ENCODE data around the gene PLA2R1.

PLA2R1 gene

GRCh38 chr2:159998243-159998642 lies 64.2 kb downstream of the PLA2R1 start:
- Histone ChIP-seq H3K4me2 (ENCODE audit: low read depth, low read length, poor library complexity, severe bottlenecking) (no peak overlapping the region), H3K4me1 (ENCODE audit: insufficient read depth, low read length, poor library complexity, severe bottlenecking) (peaks cover 7% of the 10 kb centered on the region), H2AFZ (ENCODE audit: low read length) (no peak overlapping the region), H3K4me3 (ENCODE audit: low read length, poor library complexity, severe bottlenecking) (no peak overlapping the region), H3K79me2 (ENCODE audit: insufficient read depth, low read length) (no peaks in the 10 kb centered on the region), H3K9me3 (ENCODE audit: insufficient read depth, low read depth, low read length) (no peaks in the 10 kb centered on the region; the same call in 1 of the 2 replicates), H3K36me3 (ENCODE audit: insufficient read depth, low read length) (no peaks in the 10 kb centered on the region), H3K9ac (ENCODE audit: low read depth, low read length, poor library complexity, severe bottlenecking) (no peak overlapping the region), H3F3A (ENCODE audit: low read depth) (no peaks in the 10 kb centered on the region), H3K27me3 (ENCODE audit: insufficient read depth, low read length, poor library complexity, severe bottlenecking) (no peaks in the 10 kb centered on the region), H4K20me1 (ENCODE audit: insufficient read depth, low read length, poor library complexity, severe bottlenecking) (no peaks in the 10 kb centered on the region), H3K9me2 (replicated peaks; ENCODE audit: low read depth, low read length) (no peaks in the 10 kb centered on the region)
- TF ChIP-seq EZH2phosphoT487 (IDR thresholded peaks at IDR 0.05; ENCODE audit: borderline replicate concordance) (no peak), CTCF (conservative IDR thresholded peaks at IDR 0.05; ENCODE audit: low read length) (no peak)

GRCh38 chr2:159996792-159997546 lies 65.4 kb downstream of the PLA2R1 start:
- no peaks in the 10 kb centered on the region for H4K20me1 ChIP-seq (ENCODE audit: insufficient read depth, low read length, poor library complexity, severe bottlenecking)
- H3K36me3 ChIP-seq (ENCODE audit: insufficient read depth, low read length) = no peaks in the 10 kb centered on the region
- no peak overlapping the region for H3K4me2 ChIP-seq (ENCODE audit: low read depth, low read length, poor library complexity, severe bottlenecking)
- H3K79me2 ChIP-seq (ENCODE audit: insufficient read depth, low read length) = no peaks in the 10 kb centered on the region
- H3F3A ChIP-seq (ENCODE audit: low read depth) = no peaks in the 10 kb centered on the region
- peaks cover 7% of the 10 kb centered on the region for H3K4me1 ChIP-seq (ENCODE audit: insufficient read depth, low read length, poor library complexity, severe bottlenecking)
- H3K9ac ChIP-seq (ENCODE audit: low read depth, low read length, poor library complexity, severe bottlenecking) = no peak overlapping the region
- TF ChIP-seq CTCF (conservative IDR thresholded peaks at IDR 0.05; ENCODE audit: low read length) = no peak; the same call in 1 of the 2 replicates
- TF ChIP-seq EZH2phosphoT487 (IDR thresholded peaks at IDR 0.05; ENCODE audit: borderline replicate concordance) = no peak
- no peak overlapping the region for H3K4me3 ChIP-seq (ENCODE audit: low read length, poor library complexity, severe bottlenecking)
- H3K9me3 ChIP-seq (ENCODE audit: insufficient read depth, low read depth, low read length) = no peaks in the 10 kb centered on the region; the same call in 1 of the 2 replicates
- 0 out of 2 replicates have a peak overlapping the region, but pooled peaks have one; percentile 1 for H2AFZ ChIP-seq (ENCODE audit: low read length)
- no peaks in the 10 kb centered on the region for H3K27me3 ChIP-seq (ENCODE audit: insufficient read depth, low read length, poor library complexity, severe bottlenecking)
- H3K9me2 ChIP-seq (replicated peaks; ENCODE audit: low read depth, low read length) = no peaks in the 10 kb centered on the region

- H3K4me3 ChIP-seq (ENCODE audit: low read length, poor library complexity, severe bottlenecking) = no peak overlapping the region
- H3K9me2 ChIP-seq (replicated peaks; ENCODE audit: low read depth, low read length) = no peaks in the 10 kb centered on the region
- no peak for TF ChIP-seq EZH2phosphoT487 (IDR thresholded peaks at IDR 0.05; ENCODE audit: borderline replicate concordance)
- TF ChIP-seq CTCF (conservative IDR thresholded peaks at IDR 0.05; ENCODE audit: low read length) = no peak
- no peaks in the 10 kb centered on the region for H4K20me1 ChIP-seq (ENCODE audit: insufficient read depth, low read length, poor library complexity, severe bottlenecking)
- no peaks in the 10 kb centered on the region for H3K9me3 ChIP-seq (ENCODE audit: insufficient read depth, low read depth, low read length)
- peaks cover 7% of the 10 kb centered on the region for H3K4me1 ChIP-seq (ENCODE audit: insufficient read depth, low read length, poor library complexity, severe bottlenecking)
- H3K4me2 ChIP-seq (ENCODE audit: low read depth, low read length, poor library complexity, severe bottlenecking) = no peak overlapping the region
- H3K36me3 ChIP-seq (ENCODE audit: insufficient read depth, low read length) = no peaks in the 10 kb centered on the region
- no peak overlapping the region for H3K9ac ChIP-seq (ENCODE audit: low read depth, low read length, poor library complexity, severe bottlenecking)
- H2AFZ ChIP-seq (ENCODE audit: low read length) = no peak overlapping the region
- no peaks in the 10 kb centered on the region for H3K79me2 ChIP-seq (ENCODE audit: insufficient read depth, low read length)
- no peaks in the 10 kb centered on the region for H3F3A ChIP-seq (ENCODE audit: low read depth)
- H3K27me3 ChIP-seq (ENCODE audit: insufficient read depth, low read length, poor library complexity, severe bottlenecking) = no peaks in the 10 kb centered on the region
Observed at GRCh38 chr2:159995038-159995437, 67.4 kb downstream of the PLA2R1 start.

All from Loucy (cell line).